Measurements from ENCODE around the gene TRMT2A.

The TRMT2A gene

GRCh38 chr22:20106849-20107237 lies 10.2 kb downstream of the TRMT2A start:
- DNase-seq (ENCODE audit: low read depth, low spot score), result no peak

DNA sequence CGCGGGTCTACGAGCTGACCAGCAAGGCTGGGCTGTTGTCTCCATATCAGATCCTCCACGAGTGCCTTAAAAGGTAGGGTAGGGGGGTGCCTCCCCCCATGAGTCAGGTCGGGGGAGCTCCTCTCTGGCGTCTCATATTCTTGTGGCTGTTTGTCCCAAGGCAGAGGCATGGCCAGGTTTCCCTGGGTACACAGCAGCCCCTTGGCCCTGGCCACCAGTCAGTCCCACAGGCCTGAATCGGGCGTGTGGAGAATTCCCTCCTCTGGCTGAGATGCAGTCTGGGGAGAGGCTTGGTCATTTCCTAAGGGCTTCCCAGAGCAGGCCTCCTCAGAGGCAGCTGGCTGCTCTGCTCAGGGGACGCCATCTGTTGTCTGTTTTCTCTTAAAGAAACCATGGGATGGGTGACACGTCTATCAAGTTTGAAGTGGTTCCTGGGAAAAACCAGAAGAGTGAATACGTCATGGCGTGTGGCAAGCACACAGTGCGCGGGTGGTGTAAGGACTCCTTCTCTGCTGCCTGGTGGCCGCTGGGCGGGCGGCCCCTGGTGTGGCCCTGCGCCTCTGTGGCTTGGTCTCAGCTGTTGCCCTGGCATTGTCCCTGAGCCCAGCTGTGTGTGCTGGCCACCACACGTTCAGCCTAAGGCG lies 10.7 kb downstream of the TRMT2A start:
- no peak for DNase-seq (ENCODE audit: low read depth, low spot score)

GRCh38 chr22:20105456-20106204 lies 11.4 kb downstream of the TRMT2A start:
- DNase-seq (ENCODE audit: low read depth, low spot score), result no peak

DNA sequence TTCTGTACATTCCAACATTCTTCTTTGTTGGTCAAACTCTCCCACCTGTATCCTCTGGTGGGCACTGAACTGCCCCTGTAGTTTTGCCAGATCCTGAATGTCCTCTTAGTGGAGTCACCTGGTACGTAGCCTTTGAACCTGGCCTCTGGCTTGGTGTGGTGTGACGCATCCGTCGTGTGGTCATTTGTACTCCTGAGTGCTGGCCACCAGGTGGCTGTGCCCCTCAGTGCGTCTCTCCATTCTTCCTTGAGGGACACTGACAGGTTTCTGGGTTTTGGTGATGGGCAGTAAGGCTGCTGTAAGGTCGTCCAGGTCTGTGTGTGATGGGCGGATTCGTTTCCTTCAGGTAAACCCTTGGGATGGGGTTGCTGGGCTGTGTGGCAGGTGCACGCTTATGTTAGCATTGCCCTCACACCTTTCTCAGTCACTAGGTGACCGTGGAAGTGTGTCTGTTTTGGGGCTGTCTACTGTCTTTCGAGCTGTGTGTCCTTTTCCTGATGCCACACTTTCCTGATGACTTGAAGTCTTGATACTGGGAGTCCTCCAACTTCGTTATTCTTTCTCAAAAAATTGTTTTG lies 14.7 kb downstream of the TRMT2A start:
- no peak for DNase-seq (ENCODE audit: low read depth, low spot score)

DNA sequence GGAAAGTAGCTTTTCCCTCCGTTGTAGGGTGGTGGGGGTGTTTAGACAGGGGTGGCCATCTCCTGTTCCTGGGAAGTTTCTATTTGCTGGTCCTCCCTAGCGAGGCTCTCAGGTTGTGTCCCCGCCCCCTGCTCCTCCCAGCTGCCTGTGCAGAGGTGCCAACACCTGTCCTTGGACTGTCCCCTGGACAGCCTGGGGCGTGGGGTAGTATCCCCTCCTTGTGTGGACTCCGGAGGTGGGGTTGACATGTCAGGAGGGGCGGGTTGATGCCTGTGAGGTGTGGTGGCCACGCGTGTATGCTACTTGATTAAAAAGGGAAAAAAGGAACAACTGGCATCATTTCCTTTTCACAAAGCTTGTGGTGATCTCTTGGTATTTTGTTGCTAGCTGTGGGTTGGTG lies 15.4 kb downstream of the TRMT2A start:
- DNase-seq (ENCODE audit: low read depth, low spot score), result no peak

- DNase-seq (ENCODE audit: low read depth, low spot score), result no peak
Observed at GRCh38 chr22:20099099-20099711, 17.8 kb downstream of the TRMT2A start.

DNA sequence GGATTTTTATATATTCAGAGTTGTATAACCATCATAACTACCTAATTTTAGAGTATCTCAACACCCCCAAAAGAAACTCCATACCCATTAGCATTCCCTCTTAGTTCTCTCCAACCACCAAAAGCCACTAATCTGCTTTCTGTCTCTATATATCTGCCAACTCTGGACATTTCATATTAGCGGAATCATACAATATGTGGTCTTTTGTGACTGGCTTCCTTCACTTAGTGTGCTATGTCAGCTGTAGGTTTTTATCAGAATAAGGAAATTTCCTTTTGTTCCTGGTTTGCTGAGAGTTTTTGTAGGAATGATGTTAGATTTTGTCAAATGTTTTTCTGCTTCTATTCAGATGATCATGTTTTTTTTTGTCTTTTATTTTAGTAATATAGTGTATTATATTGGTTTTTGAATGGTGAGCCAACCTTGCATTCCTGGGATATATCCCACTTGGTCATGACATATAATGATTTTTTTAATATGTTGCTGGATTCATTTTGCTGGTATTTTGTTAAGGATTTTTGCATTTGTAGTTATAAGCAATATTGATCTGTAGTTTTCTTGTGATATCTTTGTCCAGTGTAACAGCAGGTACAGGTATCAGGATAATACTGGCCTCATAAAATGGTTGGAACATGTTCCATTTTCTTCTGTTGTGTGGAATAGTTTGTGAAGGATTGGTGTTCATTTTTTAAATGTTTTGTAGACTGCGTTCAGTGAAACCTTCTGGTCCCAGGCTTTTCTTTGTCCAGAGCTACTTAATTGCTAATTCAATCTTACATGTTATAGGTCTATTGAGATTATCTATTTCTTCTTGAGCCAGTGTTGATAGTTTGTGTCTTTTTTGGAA lies 20.2 kb downstream of the TRMT2A start:
- DNase-seq (ENCODE audit: low read depth, low spot score), result no peak

DNA sequence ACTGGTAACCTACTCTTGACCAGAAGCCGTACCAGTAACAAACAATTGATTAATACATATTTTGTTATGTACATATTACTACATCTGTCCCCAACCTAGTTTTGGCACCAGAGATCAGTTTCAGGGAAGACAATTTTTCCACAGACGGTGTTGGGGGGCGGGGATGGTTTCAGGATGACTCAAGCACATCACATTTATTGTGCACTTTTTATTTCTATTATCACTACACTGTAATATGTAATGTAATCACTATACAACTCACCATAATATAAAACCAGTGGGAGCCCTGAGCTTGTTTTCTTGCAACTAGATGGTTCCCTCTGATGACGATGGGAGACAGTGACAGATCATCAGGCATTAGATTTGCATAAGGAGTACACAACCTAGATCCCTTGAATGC lies 21.5 kb downstream of the TRMT2A start:
- no peak for DNase-seq (ENCODE audit: low read depth, low spot score)

GRCh38 chr22:20094197-20094807 lies 22.7 kb downstream of the TRMT2A start:
- no peak for DNase-seq (ENCODE audit: low read depth, low spot score)

DNA sequence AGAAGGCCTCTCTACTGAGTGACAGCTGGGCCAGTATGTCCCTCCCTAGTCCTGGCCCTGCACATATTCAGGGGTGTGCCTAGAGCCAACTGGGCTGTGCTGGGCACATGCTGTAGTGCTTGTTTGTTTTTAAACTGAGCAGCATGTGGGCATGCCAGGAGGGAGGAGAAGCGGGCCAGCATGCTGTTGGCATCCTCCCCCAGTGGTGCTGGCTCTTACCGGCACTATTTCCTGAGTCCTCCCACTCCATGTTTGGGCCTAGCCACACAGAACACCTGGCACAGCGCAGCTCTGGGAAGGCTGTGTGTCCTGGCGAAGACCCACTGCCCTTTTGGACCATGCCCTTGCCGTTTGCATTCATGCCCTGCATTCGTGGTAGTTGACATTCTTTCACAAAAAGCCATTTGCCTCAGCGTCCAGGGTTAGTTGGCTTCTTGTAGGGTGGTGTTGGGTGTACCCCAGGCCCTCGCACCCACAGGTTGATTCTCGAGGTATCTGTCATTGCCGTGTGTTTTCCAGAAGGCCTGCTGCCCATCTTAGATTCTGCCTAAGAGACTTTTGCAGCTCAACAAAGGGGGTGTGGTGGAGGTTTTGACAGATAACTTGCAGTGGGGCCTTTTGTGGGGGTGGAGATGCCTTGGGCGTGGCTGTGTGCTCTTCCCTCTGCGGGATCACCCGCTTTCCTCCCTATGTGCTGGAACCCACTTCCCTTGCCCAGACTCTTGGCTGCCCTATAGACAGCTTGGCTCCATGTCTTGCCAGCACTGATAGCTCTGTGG lies 23.4 kb downstream of the TRMT2A start:
- no peak for DNase-seq (ENCODE audit: low read depth, low spot score)

GRCh38 chr22:20092477-20092854 lies 24.6 kb downstream of the TRMT2A start:
- DNase-seq (ENCODE audit: low read depth, low spot score), result no peak

DNA sequence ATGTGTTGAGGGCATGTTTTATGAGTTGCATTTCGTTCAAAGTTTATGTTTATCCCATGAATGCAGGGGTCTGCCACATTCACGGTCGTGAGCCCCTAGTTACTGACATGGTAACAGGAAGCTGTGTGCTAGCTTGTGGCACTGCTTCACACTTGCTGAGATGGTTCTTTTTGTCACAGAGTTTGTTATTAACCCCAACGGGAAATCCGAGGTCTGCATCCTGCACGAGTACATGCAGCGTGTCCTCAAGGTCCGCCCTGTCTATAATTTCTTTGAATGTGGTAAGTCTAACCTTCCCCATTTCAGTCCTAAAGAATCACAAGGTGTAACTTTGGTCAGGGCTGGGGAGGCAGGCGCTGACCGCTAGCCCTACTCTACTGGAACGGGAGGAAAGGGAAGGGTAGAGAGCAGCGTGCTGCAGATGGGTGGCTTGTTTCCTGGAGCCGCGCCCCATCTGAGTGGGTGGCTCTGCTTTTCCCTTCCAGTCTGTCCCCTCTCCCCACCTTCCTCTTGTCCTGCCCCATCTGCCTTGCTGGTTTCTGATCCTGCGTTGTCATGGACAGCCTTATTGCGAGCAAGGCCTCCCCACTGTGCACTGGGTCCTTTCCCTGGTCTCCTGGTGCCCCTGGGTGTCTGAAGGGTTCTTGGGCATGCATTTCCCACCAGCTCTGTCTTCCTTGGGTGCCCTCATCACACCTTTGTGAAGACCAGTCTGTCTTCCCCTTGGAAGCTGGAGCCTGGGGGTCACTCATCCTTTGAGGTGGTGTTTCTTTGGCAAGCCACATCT lies 25.1 kb downstream of the TRMT2A start:
- no peak for DNase-seq (ENCODE audit: low read depth, low spot score)

DNA sequence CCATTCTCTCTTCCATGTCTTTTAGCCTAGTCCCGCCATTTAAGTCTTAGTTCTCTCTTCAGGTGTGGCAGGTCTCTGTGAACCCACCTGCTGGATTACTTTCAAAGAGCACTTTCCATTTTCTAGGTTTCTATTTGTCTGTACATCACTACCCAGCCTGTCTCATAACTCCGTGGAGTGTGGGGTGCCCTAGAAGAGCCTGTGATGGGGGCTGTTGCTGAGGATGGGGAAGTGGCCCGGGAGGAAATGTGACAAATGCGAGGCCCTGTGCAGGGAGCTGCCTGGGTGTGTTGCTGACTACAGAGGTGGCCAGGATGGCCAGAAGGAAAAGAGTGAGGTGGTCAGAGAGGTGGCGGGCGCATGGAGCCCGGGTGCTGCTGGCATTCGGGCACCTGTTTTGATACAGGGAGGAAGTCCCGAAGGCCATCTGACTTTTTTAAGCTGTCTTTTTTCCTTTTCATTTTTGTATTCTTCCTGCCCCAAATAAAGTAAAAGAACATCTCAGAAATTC lies 26.2 kb downstream of the TRMT2A start:
- DNase-seq (ENCODE audit: low read depth, low spot score), result no peak

DNA sequence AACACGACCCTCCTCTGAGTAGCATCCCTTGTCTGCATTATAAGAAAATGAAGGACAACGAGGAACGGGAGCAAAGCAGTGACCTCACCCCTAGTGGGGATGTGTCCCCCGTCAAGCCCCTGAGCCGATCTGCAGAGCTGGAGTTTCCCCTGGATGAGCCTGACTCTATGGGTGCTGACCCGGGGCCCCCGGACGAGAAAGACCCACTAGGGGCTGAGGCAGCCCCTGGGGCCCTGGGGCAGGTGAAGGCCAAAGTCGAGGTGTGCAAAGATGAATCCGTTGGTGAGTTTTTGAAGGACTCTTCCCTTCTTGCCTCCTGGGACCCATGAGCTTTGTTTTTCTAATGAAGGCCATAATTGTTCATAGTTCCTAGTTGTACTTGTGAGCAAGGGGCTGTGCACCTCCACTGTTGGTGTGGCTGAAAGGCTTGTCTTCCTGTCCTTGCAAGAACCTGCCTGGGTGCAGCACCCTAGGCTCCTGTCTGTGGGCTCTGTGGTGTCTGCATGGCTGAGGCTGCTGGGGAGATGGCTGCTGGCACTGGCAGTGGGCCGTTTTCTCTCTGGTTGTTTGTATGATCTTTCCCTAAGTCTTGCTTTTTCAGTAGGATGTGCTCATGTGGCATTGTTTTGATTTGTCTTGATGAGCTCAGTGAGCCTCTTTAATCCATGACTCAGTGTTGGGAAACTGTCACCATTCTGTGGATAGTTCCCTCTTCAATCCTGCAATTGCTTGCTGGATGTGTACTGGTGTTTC lies 26.9 kb downstream of the TRMT2A start:
- DNase-seq (ENCODE audit: low read depth, low spot score), result no peak

GRCh38 chr22:20089226-20089976 lies 27.6 kb downstream of the TRMT2A start:
- no peak for DNase-seq (ENCODE audit: low read depth, low spot score)

DNA sequence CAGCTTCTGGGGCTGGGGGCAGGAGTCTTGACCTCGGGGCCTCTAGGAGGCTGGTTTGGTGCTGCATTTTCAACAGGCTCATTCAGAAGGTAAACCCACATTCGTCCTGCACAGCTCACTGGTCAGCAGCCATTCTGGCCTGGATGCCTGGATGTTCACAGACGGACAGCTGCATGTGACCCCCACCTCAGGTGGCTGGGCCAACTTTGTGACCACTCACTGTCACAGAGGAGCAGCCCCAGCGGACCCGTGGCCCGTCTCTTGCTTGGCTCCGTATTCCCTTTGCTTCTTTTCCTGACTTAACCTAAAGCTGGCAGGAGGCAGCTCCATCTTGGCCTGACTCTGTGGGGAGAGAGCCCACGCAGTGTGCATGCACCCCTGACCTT lies 28.8 kb downstream of the TRMT2A start:
- no peak for DNase-seq (ENCODE audit: low read depth, low spot score)

GRCh38 chr22:20087319-20088262 lies 29.4 kb downstream of the TRMT2A start:
- no peak for DNase-seq (ENCODE audit: low read depth, low spot score)

All from ELF-1 (cell line).